Dendritic cell treated with granulocyte-macrophage colony-stimulating factor and Interleukin-4, amounts not matched to agents 40 ng/mL and 50 ng/mL, for 4 days (primary cell): ENCODE results near the gene ANKRD11.

ENCODE experiments used
- H3K27ac Mint-ChIP-seq: one replicate; pipeline ENCODE4 v1.8.0; 2022; ENCODE audit warnings: mild to moderate bottlenecking, mixed read lengths
- H3K27me3 Mint-ChIP-seq: one replicate; pipeline ENCODE4 v1.8.0; 2022; ENCODE audit warnings: mild to moderate bottlenecking, mixed read lengths
- H3K36me3 Mint-ChIP-seq: one replicate; pipeline ENCODE4 v1.8.0; 2022; ENCODE audit warnings: low read depth, mixed read lengths
- H3K4me1 Mint-ChIP-seq: one replicate; pipeline ENCODE4 v1.8.0; 2022; ENCODE audit warnings: low read depth, mixed read lengths
- H3K4me3 Mint-ChIP-seq: one replicate; pipeline ENCODE4 v1.8.0; 2022; ENCODE audit warnings: mild to moderate bottlenecking, moderate library complexity, mixed read lengths
- H3K9me3 Mint-ChIP-seq: one replicate; pipeline ENCODE4 v1.8.0; 2022; ENCODE audit warnings: mixed read lengths
- intact Hi-C: fragments of 100-400 bp; cut with micrococcal nuclease; formaldehyde crosslinking; loops from one replicate; pipeline ENCODE4 v1.15.0; 2022

Gene ANKRD11

DNA sequence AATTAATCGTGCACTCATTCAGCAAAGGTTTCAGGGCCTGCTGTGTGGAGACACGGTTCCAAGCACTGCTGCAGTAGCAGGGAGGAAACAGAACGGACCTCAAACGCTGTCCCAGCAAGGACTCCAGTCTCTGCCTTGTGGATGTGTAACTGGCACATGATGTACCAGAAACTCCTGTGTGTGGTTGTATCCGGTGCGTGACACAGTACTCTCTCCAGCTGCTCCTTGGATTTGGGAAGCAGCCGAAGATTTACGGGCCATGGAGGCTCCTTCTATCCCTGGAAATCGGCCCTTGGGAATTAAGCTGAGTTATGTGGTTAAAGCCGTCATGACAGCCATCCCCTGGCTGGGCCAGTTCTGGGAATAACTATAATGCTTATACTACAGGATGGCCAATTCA lies 8.5 kb upstream of the ANKRD11 start:
- intact Hi-C loops: loop anchor here (10.0 kb wide), 1 partner anchor 66 kb away; the partner anchor contains the start of gene RPL13
- Mint-ChIP-seq H3K27ac (no peak overlapping the region), H3K4me1 (peaks cover 16% of the 10 kb centered on the region), H3K36me3 (peaks cover 35% of the 10 kb centered on the region), H3K9me3 (no peaks in the 10 kb centered on the region), H3K4me3 (no peak overlapping the region), H3K27me3 (no peaks in the 10 kb centered on the region)

GRCh38 chr16:89495121-89495520 lies 4.8 kb upstream of the ANKRD11 start:
- H3K4me3 Mint-ChIP-seq: no peak overlapping the region

DNA sequence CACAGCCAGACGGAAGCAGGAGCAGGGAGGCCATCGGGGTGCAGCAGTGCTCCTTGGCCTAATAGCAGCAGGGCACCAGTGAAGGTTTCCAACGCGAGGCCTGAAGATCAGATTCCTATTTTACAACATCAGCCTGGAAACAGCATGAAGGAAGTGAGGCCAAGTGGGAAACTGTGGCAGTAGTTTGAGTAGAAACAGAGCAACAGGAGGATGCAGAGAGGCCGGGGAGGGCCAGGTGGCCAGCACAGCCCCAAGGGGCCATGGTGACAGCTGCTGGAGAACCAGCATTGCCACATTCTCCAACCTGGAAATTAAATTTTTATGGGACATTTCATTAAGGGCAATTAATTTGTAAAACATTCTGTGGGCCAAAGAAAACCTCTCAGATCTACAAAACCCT lies 3.4 kb upstream of the ANKRD11 start:
- intact Hi-C loops: loop anchor here (10.0 kb wide), 1 partner anchor 71 kb away; the partner anchor contains the start of gene RPL13
- Mint-ChIP-seq H3K27ac (no peak overlapping the region), H3K9me3 (no peaks in the 10 kb centered on the region), H3K27me3 (no peaks in the 10 kb centered on the region), H3K4me1 (peaks cover 47% of the 10 kb centered on the region), H3K36me3 (peaks cover 37% of the 10 kb centered on the region), H3K4me3 (no peak overlapping the region)

More at GRCh38 chr16:89495121-89495520, 4.8 kb upstream of the ANKRD11 start:
- Mint-ChIP-seq H3K27ac (peak overlapping the region; percentile 63), H3K27me3 (no peaks in the 10 kb centered on the region), H3K9me3 (no peaks in the 10 kb centered on the region), H3K4me1 (peaks cover 43% of the 10 kb centered on the region), H3K36me3 (peaks cover 51% of the 10 kb centered on the region)
- intact Hi-C loops: loop anchor here (10.0 kb wide), 1 partner anchor 70 kb away; the partner anchor contains the start of gene RPL13

DNA sequence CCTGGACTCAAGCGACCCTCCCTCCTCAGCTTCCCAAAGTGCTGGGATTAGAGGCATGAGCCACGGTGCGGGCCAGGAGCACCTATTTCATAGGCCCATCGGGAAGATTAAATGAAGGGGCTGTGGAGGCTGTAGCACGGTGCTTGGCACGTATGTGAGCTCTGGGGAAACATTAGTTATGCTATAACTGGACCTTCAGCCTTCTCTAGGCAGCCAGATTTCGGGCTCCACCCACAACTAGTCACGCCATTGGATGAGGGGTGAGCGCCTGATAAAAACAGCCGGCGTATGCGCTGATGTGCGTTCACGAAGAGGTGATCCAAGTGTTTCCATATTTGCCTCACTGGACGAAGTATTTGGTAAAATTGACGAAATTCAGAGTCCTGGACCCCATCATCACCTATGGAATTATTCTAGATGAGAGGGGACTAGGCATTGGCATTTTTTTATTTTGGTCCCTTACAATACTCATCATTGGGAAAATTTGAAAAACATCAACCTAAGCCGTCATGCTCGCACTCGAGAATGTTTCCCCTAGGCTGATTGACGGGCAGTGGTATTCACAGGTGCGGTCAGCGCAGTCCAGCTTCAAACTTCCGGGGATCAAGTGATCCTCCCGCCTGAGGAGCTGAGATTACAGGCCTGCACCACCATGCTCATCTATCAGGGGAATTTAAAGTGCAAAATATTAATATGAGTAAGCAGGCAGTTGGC lies 1.8 kb upstream of the ANKRD11 start:
- peak overlapping the region; percentile 91 for H3K27ac Mint-ChIP-seq
- peaks cover 34% of the 10 kb centered on the region for H3K36me3 Mint-ChIP-seq
- peaks cover 62% of the 10 kb centered on the region for H3K4me1 Mint-ChIP-seq
- peak overlapping the region; percentile 84 for H3K4me3 Mint-ChIP-seq
- intact Hi-C loops: loop anchor here (10.0 kb wide), 1 partner anchor 73 kb away; the partner anchor contains the start of gene RPL13
- no peaks in the 10 kb centered on the region for H3K9me3 Mint-ChIP-seq
- H3K27me3 Mint-ChIP-seq: no peaks in the 10 kb centered on the region

- Mint-ChIP-seq H3K9me3 (no peaks in the 10 kb centered on the region), H3K4me3 (peak overlapping the region; percentile 84), H3K27ac (peak overlapping the region; percentile 91), H3K4me1 (peaks cover 69% of the 10 kb centered on the region), H3K36me3 (peaks cover 37% of the 10 kb centered on the region), H3K27me3 (no peaks in the 10 kb centered on the region)
- intact Hi-C loops: loop anchor here (10.0 kb wide), 1 partner anchor 73 kb away; the partner anchor contains the start of gene RPL13
These were observed 993 bp upstream of the ANKRD11 start for GRCh38 chr16:89491238-89491869.

DNA sequence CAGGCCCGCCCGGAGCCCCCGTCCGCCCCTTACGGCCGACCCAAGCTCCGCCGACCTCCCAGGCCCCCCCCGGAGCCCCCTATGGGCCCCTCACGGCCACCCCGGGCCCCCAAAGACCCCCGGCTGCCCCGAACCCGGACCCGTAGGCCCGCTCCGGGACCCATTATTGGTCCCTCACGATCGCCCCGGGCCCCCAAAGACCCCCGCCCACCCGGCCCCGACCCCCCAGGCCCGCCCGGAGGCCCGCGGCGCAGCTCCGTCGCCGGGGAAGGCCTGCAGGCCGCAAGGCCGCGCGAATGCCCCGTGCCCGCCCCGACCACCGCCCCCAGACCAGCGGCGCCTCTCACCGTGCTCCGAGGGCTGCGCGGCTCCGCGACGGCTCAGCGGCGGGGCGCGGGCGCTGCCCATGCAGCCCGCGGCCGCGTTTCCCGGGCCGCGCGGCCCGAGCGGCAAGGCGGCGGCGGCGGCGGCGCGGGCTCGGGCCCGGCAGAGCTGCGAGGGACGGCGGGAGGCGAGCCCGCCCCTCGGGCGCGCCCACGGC lies 393 bp downstream of the ANKRD11 start:
- H3K27me3 Mint-ChIP-seq: no peaks in the 10 kb centered on the region
- no peak overlapping the region for H3K27ac Mint-ChIP-seq
- peaks cover 41% of the 10 kb centered on the region for H3K36me3 Mint-ChIP-seq
- peak overlapping the region; percentile 45 for H3K4me3 Mint-ChIP-seq
- intact Hi-C loops: loop anchor here (1.0 to 10.0 kb wide), 4 partner anchors 15 to 75 kb away; partner anchors contain the start of gene RPL13
- H3K4me1 Mint-ChIP-seq: peaks cover 79% of the 10 kb centered on the region
- H3K9me3 Mint-ChIP-seq: no peaks in the 10 kb centered on the region

DNA sequence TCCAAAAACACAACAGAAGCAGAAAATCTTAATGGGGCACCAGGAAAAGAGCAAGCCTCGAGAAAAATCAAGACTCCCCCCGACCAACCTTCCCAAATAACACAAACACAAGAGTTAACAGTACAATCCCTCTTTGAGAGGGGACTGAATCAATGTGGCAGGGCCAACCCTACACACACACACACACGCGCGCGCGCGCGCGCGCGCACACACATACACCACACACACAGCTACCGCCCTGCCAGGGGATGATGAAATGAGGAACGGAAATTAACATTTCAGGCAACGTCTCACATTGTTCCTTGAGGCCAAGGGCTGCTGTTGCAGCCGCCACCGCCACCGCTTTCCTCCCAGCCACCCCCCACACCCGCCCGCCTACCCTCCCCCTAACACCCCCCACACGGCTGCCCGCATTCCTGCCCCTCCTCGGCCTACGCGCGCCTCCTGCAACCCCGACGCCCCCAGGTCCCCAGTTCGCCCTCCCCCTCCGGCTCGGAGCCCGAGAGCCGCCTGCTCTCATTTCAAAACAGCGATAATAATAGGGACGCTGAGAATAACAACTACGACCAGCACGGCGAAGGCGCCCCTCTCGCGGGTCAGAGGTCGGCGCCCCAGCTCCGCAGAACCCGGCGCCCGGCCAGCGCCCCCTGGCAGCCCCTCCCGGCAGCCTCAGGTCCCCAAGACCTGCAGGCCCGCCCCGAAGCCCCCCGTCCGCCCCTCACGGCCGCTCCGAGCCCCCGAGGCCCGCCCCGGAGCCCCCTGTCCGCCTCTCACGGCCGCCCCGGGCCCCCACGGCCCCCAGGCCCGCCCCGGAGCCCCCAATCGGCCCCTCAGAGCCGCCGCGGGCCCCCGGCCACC lies 1.1 kb downstream of the ANKRD11 start:
- peaks cover 38% of the 10 kb centered on the region for H3K36me3 Mint-ChIP-seq
- H3K4me3 Mint-ChIP-seq: peak overlapping the region; percentile 79

DNA sequence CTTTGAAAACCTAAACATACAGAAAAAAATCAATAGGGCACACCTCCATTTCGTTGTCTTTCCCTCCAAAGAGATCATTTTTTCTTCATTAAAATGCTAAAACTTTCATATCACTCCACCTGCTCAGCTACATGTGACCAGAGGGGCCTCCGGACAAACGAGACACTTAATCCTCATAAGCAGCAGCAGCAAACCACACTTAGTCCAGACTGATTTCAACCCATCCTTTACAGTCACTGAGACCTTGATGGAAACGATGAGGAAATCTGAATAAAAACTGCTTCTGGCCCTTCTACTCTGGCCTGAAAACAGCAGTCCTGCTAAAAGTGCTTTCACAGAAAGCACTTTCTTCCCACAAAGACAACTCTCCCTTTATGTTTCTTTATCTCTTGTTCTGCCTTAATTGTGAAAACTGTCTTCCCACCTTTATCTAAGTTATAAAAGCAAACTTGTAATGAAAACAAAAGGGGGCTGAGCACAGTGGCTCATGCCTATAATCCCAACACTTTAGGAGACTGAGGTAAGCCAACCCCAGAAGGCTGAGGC lies 4.6 kb downstream of the ANKRD11 start:
- no peak overlapping the region for H3K4me3 Mint-ChIP-seq
- H3K27ac Mint-ChIP-seq: peak overlapping the region; percentile 36
- H3K9me3 Mint-ChIP-seq: no peaks in the 10 kb centered on the region
- intact Hi-C loops: loop anchor here (2.0 to 10.0 kb wide), 3 partner anchors 15 to 51 kb away; no protein-coding TSS in a partner anchor
- no peaks in the 10 kb centered on the region for H3K27me3 Mint-ChIP-seq
- H3K4me1 Mint-ChIP-seq: peaks cover 82% of the 10 kb centered on the region
- peaks cover 31% of the 10 kb centered on the region for H3K36me3 Mint-ChIP-seq

More for the DNA sequence above, 1.1 kb downstream of the ANKRD11 start:
- intact Hi-C loops: loop anchor here (5.0 to 10.0 kb wide), 2 partner anchors 37 to 54 kb away; no protein-coding TSS in a partner anchor
- Mint-ChIP-seq H3K27me3 (no peaks in the 10 kb centered on the region), H3K9me3 (no peaks in the 10 kb centered on the region), H3K27ac (peak overlapping the region; percentile 83), H3K4me1 (peaks cover 79% of the 10 kb centered on the region)

DNA sequence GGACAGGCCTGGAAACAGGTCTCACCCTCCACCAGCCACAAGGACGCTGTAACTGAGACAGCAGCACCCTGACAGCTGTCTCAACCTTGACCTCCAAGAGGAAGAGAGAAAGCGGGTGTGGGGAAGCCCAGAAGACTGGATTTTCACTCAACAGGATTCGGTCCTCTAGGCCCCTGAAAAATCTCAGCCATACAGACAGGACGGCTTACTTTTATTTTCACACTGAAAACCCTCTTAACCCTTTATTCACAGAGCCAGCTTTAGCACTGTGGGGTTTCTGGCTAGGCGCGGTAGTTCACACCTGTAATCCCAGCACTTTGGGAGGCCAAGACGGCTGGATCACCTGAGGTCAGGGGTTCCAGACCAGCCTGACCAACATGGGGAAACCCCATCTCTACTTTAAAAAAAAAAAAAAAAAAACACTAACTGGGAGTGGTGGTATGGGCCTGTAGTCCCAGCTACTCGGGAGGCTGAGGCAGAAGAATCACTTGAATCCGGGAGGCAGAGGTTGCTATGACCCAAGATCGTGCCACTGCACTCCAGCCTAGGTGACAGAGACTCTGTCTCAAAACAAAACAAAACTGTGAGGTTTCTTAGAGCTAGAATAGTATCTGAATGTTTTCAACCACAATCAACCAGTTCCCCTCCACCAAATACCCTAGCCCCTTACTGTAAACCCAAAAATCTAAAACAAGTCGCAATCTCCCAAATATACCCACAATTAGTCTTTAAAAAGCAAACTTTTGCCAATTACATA lies 5.3 kb downstream of the ANKRD11 start:
- Mint-ChIP-seq H3K9me3 (no peaks in the 10 kb centered on the region), H3K27ac (peak overlapping the region; percentile 36), H3K27me3 (no peaks in the 10 kb centered on the region), H3K36me3 (peaks cover 31% of the 10 kb centered on the region), H3K4me3 (no peak overlapping the region), H3K4me1 (peaks cover 87% of the 10 kb centered on the region)
- intact Hi-C loops: loop anchor here (2.0 to 10.0 kb wide), 3 partner anchors 14 to 50 kb away; no protein-coding TSS in a partner anchor

- Mint-ChIP-seq H3K9me3 (no peaks in the 10 kb centered on the region), H3K4me1 (peaks cover 89% of the 10 kb centered on the region), H3K27ac (peak overlapping the region; percentile 36), H3K36me3 (peaks cover 31% of the 10 kb centered on the region), H3K27me3 (no peaks in the 10 kb centered on the region), H3K4me3 (no peak overlapping the region)
- intact Hi-C loops: loop anchor here (2.0 to 10.0 kb wide), 2 partner anchors 13 to 49 kb away; no protein-coding TSS in a partner anchor
These were observed 6.3 kb downstream of the ANKRD11 start for GRCh38 chr16:89484041-89484501.

GRCh38 chr16:89482817-89483205 lies 7.5 kb downstream of the ANKRD11 start:
- H3K27me3 Mint-ChIP-seq: no peaks in the 10 kb centered on the region
- peak overlapping the region; percentile 69 for H3K27ac Mint-ChIP-seq
- intact Hi-C loops: loop anchor here (10.0 kb wide), 1 partner anchor 48 kb away; no protein-coding TSS in a partner anchor
- peaks cover 29% of the 10 kb centered on the region for H3K36me3 Mint-ChIP-seq
- H3K4me1 Mint-ChIP-seq: peaks cover 89% of the 10 kb centered on the region
- no peaks in the 10 kb centered on the region for H3K9me3 Mint-ChIP-seq
- H3K4me3 Mint-ChIP-seq: no peak overlapping the region

- Mint-ChIP-seq H3K9me3 (no peaks in the 10 kb centered on the region), H3K36me3 (peaks cover 25% of the 10 kb centered on the region), H3K27me3 (no peaks in the 10 kb centered on the region), H3K27ac (peak overlapping the region; percentile 69), H3K4me1 (peaks cover 89% of the 10 kb centered on the region), H3K4me3 (no peak overlapping the region)
- intact Hi-C loops: loop anchor here (10.0 kb wide), 1 partner anchor 47 kb away; no protein-coding TSS in a partner anchor
These were observed 8.1 kb downstream of the ANKRD11 start for GRCh38 chr16:89482150-89482816.
